ENCODE results near the gene P2RX6. TPM values are rescaled to one million over a fixed set of nuclear protein-coding genes. Genes with fewer than 3 reads are reported as not detected.
"Not testable (repeated sequence)": the region's sequence is repeated elsewhere in the genome, so short reads cannot be mapped to it uniquely, and the experiment has no call there.

The P2RX6 gene
- total and polyA plus RNA-seq, 5 donors, result 1.7 to 6.7 (median 4.1) TPM

DNA sequence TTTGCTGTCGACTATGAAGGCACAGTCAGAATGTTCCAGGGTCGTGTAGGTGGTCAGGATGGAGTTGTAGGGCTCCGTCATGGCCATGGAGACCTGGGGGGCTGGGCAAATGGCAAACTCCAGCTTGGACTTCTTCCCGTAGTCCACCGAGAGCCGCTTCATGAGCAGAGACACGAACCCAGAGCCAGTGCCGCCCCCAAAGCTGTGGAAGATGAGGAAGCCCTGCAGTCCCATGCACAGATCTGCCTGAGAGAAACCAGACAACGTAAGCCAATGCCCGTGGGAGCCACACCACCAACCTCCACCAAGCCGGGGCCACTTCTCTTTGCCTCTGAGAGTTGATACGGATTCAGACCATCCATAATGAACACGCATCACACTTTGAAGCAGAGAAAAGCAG is 5.8 kb upstream of the P2RX6 start:
- H3K27ac ChIP-seq (ENCODE audit: low read length); H3K9me3 ChIP-seq (ENCODE audit: control insufficient read depth, low read length); H3K4me3 ChIP-seq (ENCODE audit: low read length); intact Hi-C loops (cut with DNase I); H3K4me1 ChIP-seq (ENCODE audit: control insufficient read depth, insufficient read depth, low read length); ATAC-seq; H3K27me3 ChIP-seq (ENCODE audit: control insufficient read depth, insufficient read depth): not testable (repeated sequence)
- 88% methylated on average over 13 of the region's 13 CpGs for WGBS
- peak in 1 of 3 donors; percentile 25 for DNase-seq

DNA sequence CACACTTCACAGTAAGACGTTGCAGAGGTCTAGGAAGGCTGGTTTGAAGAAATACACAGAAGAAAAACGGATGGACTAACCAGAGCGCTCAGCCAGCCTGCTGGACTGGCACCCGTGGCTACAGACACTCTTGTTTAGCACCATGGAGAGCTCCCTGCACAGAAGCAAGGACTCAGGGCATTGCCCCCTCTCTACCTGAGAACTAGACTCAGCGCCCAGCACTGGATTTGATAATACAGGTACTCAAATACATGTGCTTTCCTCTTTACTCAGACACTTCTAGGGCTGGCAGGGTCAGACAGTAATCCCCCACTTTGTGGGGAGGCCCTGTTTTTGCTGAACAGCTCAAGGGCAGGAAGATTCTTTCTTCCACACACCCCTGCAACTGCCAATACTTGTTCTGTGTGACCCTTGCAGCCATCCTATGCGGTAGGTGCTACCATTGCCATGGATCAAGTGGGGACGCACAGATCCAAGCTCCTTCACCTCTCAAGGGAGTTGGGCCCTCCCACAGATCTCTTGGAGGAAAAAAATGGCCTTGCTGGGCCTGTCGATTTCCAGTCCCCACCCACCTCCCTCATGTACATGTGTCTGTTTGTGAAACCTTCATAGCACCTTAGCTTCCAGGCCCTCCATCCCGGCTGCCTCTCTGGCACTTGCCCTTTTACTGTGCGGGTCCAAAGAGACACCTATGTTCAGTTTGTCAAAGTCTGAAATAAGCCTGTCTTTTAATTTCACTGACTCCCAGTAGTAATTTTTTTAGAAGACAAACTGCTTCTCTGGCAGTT is 5.1 kb upstream of the P2RX6 start:
- DNase-seq, result peak in 1 of 3 donors; percentile 58
- intact Hi-C loops (cut with DNase I), result loop anchor here in 1 of 4 donors (10.0 kb wide), 1 partner anchor 125 kb away; no protein-coding TSS in a partner anchor
- H3K4me3 ChIP-seq (ENCODE audit: low read length), result no peak overlapping the region
- H3K4me1 ChIP-seq (ENCODE audit: control insufficient read depth, insufficient read depth, low read length), result peaks cover 3% of the 10 kb centered on the region
- 52% methylated on average over 10 of the region's 10 CpGs for whole genome bisulfite sequencing
- no peak overlapping the region for H3K27ac ChIP-seq (ENCODE audit: low read length)
- ATAC-seq, result no peak
- no peaks in the 10 kb centered on the region for H3K9me3 ChIP-seq (ENCODE audit: control insufficient read depth, low read length)
- no peaks in the 10 kb centered on the region for H3K27me3 ChIP-seq (ENCODE audit: control insufficient read depth, insufficient read depth)

DNA sequence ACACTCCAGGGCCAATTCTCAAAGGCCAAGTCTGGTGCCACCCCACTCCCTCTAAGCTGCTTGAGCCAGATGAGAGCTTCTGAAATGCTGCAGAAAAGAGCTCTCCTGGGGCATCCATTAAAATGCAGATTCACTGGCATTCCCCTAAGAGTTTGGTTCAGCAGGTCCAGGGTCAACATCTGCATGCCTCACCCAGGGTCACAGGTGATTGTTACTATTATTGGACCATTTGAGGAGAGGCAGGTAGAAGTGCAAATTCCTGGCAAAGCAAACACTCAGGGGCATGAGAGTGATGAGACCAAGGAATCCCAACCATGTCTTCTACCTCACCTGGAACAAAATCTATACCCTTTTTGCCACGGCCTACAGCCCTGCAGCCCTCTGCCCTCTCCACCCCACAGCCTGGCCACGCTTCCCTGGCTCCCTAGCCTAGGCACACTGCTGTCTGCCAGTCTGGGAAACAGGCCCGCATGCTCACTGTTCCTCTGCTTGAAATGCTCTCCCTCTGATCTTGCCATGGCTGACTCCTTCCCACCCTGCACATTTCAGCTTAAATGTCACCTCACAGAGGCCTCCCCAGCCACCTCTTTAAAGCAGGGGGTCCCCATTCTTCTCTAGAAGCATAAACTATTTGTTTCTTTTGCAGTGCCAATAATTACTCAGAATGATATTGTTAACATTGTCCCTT is 4.4 kb upstream of the P2RX6 start:
- 94% methylated on average over 3 of the region's 3 CpGs for WGBS
- ATAC-seq (no peak), DNase-seq (peak in 2 of 3 donors; percentile 16 to 18)
- intact Hi-C loops (cut with DNase I), result loop anchor here in 1 of 4 donors (10.0 kb wide), 1 partner anchor 126 kb away; no protein-coding TSS in a partner anchor
- H3K27ac ChIP-seq (ENCODE audit: low read length), result no peak overlapping the region
- H3K4me3 ChIP-seq (ENCODE audit: low read length), result no peak overlapping the region
- no peaks in the 10 kb centered on the region for H3K9me3 ChIP-seq (ENCODE audit: control insufficient read depth, low read length)
- peaks cover 7% of the 10 kb centered on the region for H3K4me1 ChIP-seq (ENCODE audit: control insufficient read depth, insufficient read depth, low read length)
- no peaks in the 10 kb centered on the region for H3K27me3 ChIP-seq (ENCODE audit: control insufficient read depth, insufficient read depth)

GRCh38 chr22:21012446-21013407 is 2.2 kb upstream of the P2RX6 start:
- Histone ChIP-seq H3K27ac (ENCODE audit: low read length) (no peak overlapping the region), H3K27me3 (ENCODE audit: control insufficient read depth, insufficient read depth) (no peaks in the 10 kb centered on the region), H3K9me3 (ENCODE audit: control insufficient read depth, low read length) (no peaks in the 10 kb centered on the region), H3K4me3 (ENCODE audit: low read length) (no peak overlapping the region), H3K4me1 (ENCODE audit: control insufficient read depth, insufficient read depth, low read length) (peaks cover 10% of the 10 kb centered on the region)
- WGBS, result 82% methylated on average over 14 of the region's 14 CpGs
- no peak for ATAC-seq
- intact Hi-C loops (cut with DNase I), result loop anchor here in 1 of 4 donors (10.0 kb wide), 1 partner anchor 128 kb away; no protein-coding TSS in a partner anchor
- DNase-seq, result peak in 2 of 3 donors; percentile 20 to 40

DNA sequence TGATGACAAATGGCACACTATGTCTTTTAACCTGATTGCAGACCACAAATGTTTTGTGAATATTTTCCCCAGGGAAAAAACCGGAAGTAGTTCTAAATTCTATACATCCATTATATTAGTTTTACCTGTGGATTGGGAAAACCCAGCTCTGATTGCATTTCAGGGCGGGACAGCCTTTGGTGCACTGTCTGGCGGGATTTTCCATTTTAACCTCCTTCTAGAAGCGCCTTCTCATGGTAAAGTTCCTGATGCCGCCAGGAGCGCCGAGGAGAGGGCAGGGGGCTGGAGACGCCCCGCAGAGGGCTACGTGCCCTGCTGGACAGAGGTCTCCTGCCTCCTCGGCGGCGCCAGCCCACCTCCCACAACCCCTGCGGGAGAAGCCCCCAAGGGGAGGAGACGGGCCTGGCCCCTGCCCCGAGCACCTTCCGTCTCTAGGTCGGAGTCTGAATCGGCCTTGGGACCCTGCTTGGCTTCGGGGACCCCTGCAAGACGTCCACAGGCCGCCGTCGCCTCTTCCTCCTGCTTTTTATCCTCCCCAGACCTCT is 1.2 kb upstream of the P2RX6 start:
- no peak for ATAC-seq
- Histone ChIP-seq H3K27me3 (ENCODE audit: control insufficient read depth, insufficient read depth) (no peaks in the 10 kb centered on the region), H3K9me3 (ENCODE audit: control insufficient read depth, low read length) (no peaks in the 10 kb centered on the region), H3K4me3 (ENCODE audit: low read length) (peak overlapping the region; percentile 19), H3K4me1 (ENCODE audit: control insufficient read depth, insufficient read depth, low read length) (peaks cover 10% of the 10 kb centered on the region), H3K27ac (ENCODE audit: low read length) (peak overlapping the region; percentile 15)
- no peak for DNase-seq
- WGBS, result 9% methylated on average over 24 of the region's 24 CpGs
- intact Hi-C loops (cut with DNase I), result loop anchor here in 1 of 4 donors (10.0 kb wide), 1 partner anchor 129 kb away; no protein-coding TSS in a partner anchor

- intact Hi-C loops (cut with DNase I), result loop anchor here in 1 of 4 donors (10.0 kb wide), 1 partner anchor 129 kb away; no protein-coding TSS in a partner anchor
- DNase-seq (peak; percentile 94 to 98 (median 98)), ATAC-seq (peak; percentile 93 to 94)
- Histone ChIP-seq H3K27ac (ENCODE audit: low read length) (peak overlapping the region; percentile 22), H3K9me3 (ENCODE audit: control insufficient read depth, low read length) (no peaks in the 10 kb centered on the region), H3K27me3 (ENCODE audit: control insufficient read depth, insufficient read depth) (no peaks in the 10 kb centered on the region), H3K4me3 (ENCODE audit: low read length) (peak overlapping the region; percentile 19), H3K4me1 (ENCODE audit: control insufficient read depth, insufficient read depth, low read length) (peaks cover 10% of the 10 kb centered on the region)
- WGBS, result under 1% methylated on average over 40 of the region's 40 CpGs
These were observed 701 bp upstream of the P2RX6 start for GRCh38 chr22:21014202-21014725.

DNA sequence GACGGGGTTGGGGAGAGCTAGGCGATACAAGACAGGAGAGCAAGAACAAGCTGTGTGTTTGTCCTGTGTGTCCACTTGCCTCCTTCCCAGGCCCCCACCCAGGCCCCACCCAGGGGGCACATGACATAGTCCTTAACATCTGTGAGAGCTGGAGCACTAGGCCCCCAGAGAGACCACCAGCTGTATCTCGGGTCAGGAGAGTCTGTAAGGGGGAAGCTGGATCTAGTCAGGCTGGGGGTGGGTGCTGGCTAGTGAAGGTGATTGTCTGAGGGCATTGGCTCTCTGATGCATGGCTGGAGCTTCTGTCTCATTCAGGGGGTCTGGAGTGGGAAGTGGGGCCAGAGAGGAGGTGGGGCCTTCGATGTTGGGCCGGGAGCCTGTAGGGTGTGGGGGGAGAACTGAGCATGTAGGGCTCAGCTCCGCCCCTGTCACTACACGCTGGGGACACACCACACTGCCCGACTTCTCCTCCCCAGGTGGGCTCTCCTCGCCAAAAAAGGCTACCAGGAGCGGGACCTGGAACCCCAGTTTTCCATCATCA is 571 bp downstream of the P2RX6 start:
- ATAC-seq (no peak), DNase-seq (peak in 2 of 3 donors; percentile 50 to 66)
- H3K27me3 ChIP-seq (ENCODE audit: control insufficient read depth, insufficient read depth), result no peaks in the 10 kb centered on the region
- H3K27ac ChIP-seq (ENCODE audit: low read length), result peak overlapping the region; percentile 6
- H3K9me3 ChIP-seq (ENCODE audit: control insufficient read depth, low read length), result no peaks in the 10 kb centered on the region
- 57% methylated on average over 10 of the region's 10 CpGs for WGBS
- peaks cover 10% of the 10 kb centered on the region for H3K4me1 ChIP-seq (ENCODE audit: control insufficient read depth, insufficient read depth, low read length)
- no peak overlapping the region for H3K4me3 ChIP-seq (ENCODE audit: low read length)
- intact Hi-C loops (cut with DNase I), result loop anchor here in 1 of 4 donors (10.0 kb wide), 1 partner anchor 131 kb away; no protein-coding TSS in a partner anchor

- no peak overlapping the region for H3K4me3 ChIP-seq (ENCODE audit: low read length)
- no peaks in the 10 kb centered on the region for H3K27me3 ChIP-seq (ENCODE audit: control insufficient read depth, insufficient read depth)
- no peak overlapping the region for H3K27ac ChIP-seq (ENCODE audit: low read length)
- H3K4me1 ChIP-seq (ENCODE audit: control insufficient read depth, insufficient read depth, low read length), result peaks cover 10% of the 10 kb centered on the region
- ATAC-seq (no peak), DNase-seq (peak in 1 of 3 donors; percentile 33)
- intact Hi-C loops (cut with DNase I), result loop anchor here in 1 of 4 donors (10.0 kb wide), 1 partner anchor 132 kb away; no protein-coding TSS in a partner anchor
- no peaks in the 10 kb centered on the region for H3K9me3 ChIP-seq (ENCODE audit: control insufficient read depth, low read length)
- WGBS, result 87% methylated on average over 13 of the region's 13 CpGs
These were observed 1.9 kb downstream of the P2RX6 start for GRCh38 chr22:21016644-21017420.

GRCh38 chr22:21018314-21018713 is 3.3 kb downstream of the P2RX6 start:
- no peaks in the 10 kb centered on the region for H3K27me3 ChIP-seq (ENCODE audit: control insufficient read depth, insufficient read depth)
- intact Hi-C loops (cut with DNase I), result loop anchor here in 1 of 4 donors (10.0 kb wide), 1 partner anchor 134 kb away; no protein-coding TSS in a partner anchor
- ATAC-seq (no peak), DNase-seq (no peak)
- peaks cover 10% of the 10 kb centered on the region for H3K4me1 ChIP-seq (ENCODE audit: control insufficient read depth, insufficient read depth, low read length)
- 92% methylated on average over 4 of the region's 4 CpGs for WGBS
- H3K9me3 ChIP-seq (ENCODE audit: control insufficient read depth, low read length), result no peaks in the 10 kb centered on the region
- H3K4me3 ChIP-seq (ENCODE audit: low read length), result no peak overlapping the region
- no peak overlapping the region for H3K27ac ChIP-seq (ENCODE audit: low read length)

All from right cardiac atrium (tissue), 5 donors.